Measurements from ENCODE around the gene NPLOC4.
"Not testable (repeated sequence)": the region's sequence is repeated elsewhere in the genome, so short reads cannot be mapped to it uniquely, and the experiment has no call there.

NPLOC4 gene

GRCh38 chr17:81636505-81637288 is at the start of gene NPLOC4, which contains the start of gene TSPAN10:
Gene NPLOC4 (minus strand): TSS chr17:81637112. CDS start chr17:81636930, 182 bp downstream.
Gene TSPAN10 (plus strand): TSS chr17:81637196. CDS start chr17:81642413, 5,217 bp downstream.
- peak; percentile 55 to 76 for DNase-seq (ENCODE audit: low read depth in 2 of 2)

GRCh38 chr17:81686614-81687013 is 49.7 kb upstream of the NPLOC4 start:
- DNase-seq (ENCODE audit: low read depth in 2 of 2): no peak

- DNase-seq (ENCODE audit: low read depth in 2 of 2): no peak
These were observed 48.2 kb upstream of the NPLOC4 start for GRCh38 chr17:81685108-81685507.

- no peak for DNase-seq (ENCODE audit: low read depth in 2 of 2)
These were observed 47.6 kb upstream of the NPLOC4 start for GRCh38 chr17:81684442-81684911.

- peak; percentile 88 to 89 for DNase-seq (ENCODE audit: low read depth in 2 of 2)
These were observed 46.9 kb upstream of the NPLOC4 start, which contains the start of the genes ARL16 and HGS for GRCh38 chr17:81683584-81684441. Gene ARL16 (minus strand): TSS chr17:81683797. CDS start chr17:81683753, 44 bp downstream. Gene HGS (plus strand): TSS chr17:81684011. CDS start chr17:81684067, 56 bp downstream.

- no peak for DNase-seq (ENCODE audit: low read depth in 2 of 2)
These were observed 46.3 kb upstream of the NPLOC4 start for GRCh38 chr17:81683208-81683583.

- DNase-seq (ENCODE audit: low read depth in 2 of 2): no peak
These were observed 45.8 kb upstream of the NPLOC4 start for GRCh38 chr17:81682565-81683207.

GRCh38 chr17:81681672-81682071 is 44.8 kb upstream of the NPLOC4 start:
- DNase-seq (ENCODE audit: low read depth in 2 of 2): no peak

- no peak for DNase-seq (ENCODE audit: low read depth in 2 of 2)
These were observed 43.2 kb upstream of the NPLOC4 start for GRCh38 chr17:81680150-81680549.

- DNase-seq (ENCODE audit: low read depth in 2 of 2): no peak
These were observed 40.0 kb upstream of the NPLOC4 start for GRCh38 chr17:81676906-81677305.

- DNase-seq (ENCODE audit: low read depth in 2 of 2): not testable (repeated sequence)
These were observed 38.8 kb upstream of the NPLOC4 start for GRCh38 chr17:81675515-81676221.

GRCh38 chr17:81673561-81674258 is 36.8 kb upstream of the NPLOC4 start:
- DNase-seq (ENCODE audit: low read depth in 2 of 2): no peak

- DNase-seq (ENCODE audit: low read depth in 2 of 2): no peak
These were observed 36.0 kb upstream of the NPLOC4 start for GRCh38 chr17:81672954-81673353.

GRCh38 chr17:81672504-81672903 is 35.6 kb upstream of the NPLOC4 start:
- DNase-seq (ENCODE audit: low read depth in 2 of 2): no peak

GRCh38 chr17:81667754-81668153 is 30.8 kb upstream of the NPLOC4 start:
- DNase-seq (ENCODE audit: low read depth in 2 of 2): no peak

- peak; percentile 72 to 80 for DNase-seq (ENCODE audit: low read depth in 2 of 2)
These were observed 29.7 kb upstream of the NPLOC4 start, which contains the start of the genes CCDC137 and OXLD1 for GRCh38 chr17:81666342-81667191. Gene CCDC137 (plus strand): TSS chr17:81666737. CDS start chr17:81666767, 30 bp downstream. Gene OXLD1 (minus strand): TSS chr17:81666605. CDS start chr17:81666577, 28 bp downstream.

- DNase-seq (ENCODE audit: low read depth in 2 of 2): no peak
These were observed 29.1 kb upstream of the NPLOC4 start for GRCh38 chr17:81666092-81666341.

- peak in 1 of 2 donors; percentile 46 for DNase-seq (ENCODE audit: low read depth in 2 of 2)
These were observed 28.5 kb upstream of the NPLOC4 start for GRCh38 chr17:81665205-81666091.

- no peak for DNase-seq (ENCODE audit: low read depth in 2 of 2)
These were observed 27.1 kb upstream of the NPLOC4 start for GRCh38 chr17:81664051-81664470.
